Putamen (tissue), 1 donor: ENCODE measurements around the gene PTPRU.

Experiments
- DNase-seq: peaks from one replicate; pipeline ENCODE4 v3.0.0-alpha.2; 2016; ENCODE audit warnings: low spot score

PTPRU gene

GRCh38 chr1:29332204-29332603 is 95.9 kb downstream of the PTPRU start:
- DNase-seq: no peak

GRCh38 chr1:29333008-29333407 is 96.7 kb downstream of the PTPRU start:
- no peak for DNase-seq

- no peak for DNase-seq
Measured at GRCh38 chr1:29335573-29335972, 99.3 kb downstream of the PTPRU start.

- DNase-seq: no peak
Measured at GRCh38 chr1:29338908-29339575, 102.7 kb downstream of the PTPRU start.

- DNase-seq: no peak
Measured at GRCh38 chr1:29341936-29342335, 105.6 kb downstream of the PTPRU start.

GRCh38 chr1:29342351-29342750 is 106.0 kb downstream of the PTPRU start:
- DNase-seq: no peak

- no peak for DNase-seq
Measured at GRCh38 chr1:29342983-29343382, 106.7 kb downstream of the PTPRU start.

- no peak for DNase-seq
Measured at GRCh38 chr1:29343476-29343875, 107.2 kb downstream of the PTPRU start.

GRCh38 chr1:29343908-29344307 is 107.6 kb downstream of the PTPRU start:
- no peak for DNase-seq

GRCh38 chr1:29344336-29344735 is 108.0 kb downstream of the PTPRU start:
- no peak for DNase-seq

GRCh38 chr1:29346576-29346975 is 110.3 kb downstream of the PTPRU start:
- DNase-seq: no peak

GRCh38 chr1:29349871-29350491 is 113.7 kb downstream of the PTPRU start:
- no peak for DNase-seq

- DNase-seq: no peak
Measured at GRCh38 chr1:29352719-29353420, 116.5 kb downstream of the PTPRU start.

- DNase-seq: no peak
Measured at GRCh38 chr1:29354511-29355098, 118.3 kb downstream of the PTPRU start.

GRCh38 chr1:29355375-29355774 is 119.1 kb downstream of the PTPRU start:
- peak; percentile 8 for DNase-seq

GRCh38 chr1:29356663-29357062 is 120.3 kb downstream of the PTPRU start:
- DNase-seq: no peak

- no peak for DNase-seq
Measured at GRCh38 chr1:29357452-29357851, 121.1 kb downstream of the PTPRU start.

- no peak for DNase-seq
Measured at GRCh38 chr1:29358183-29358582, 121.9 kb downstream of the PTPRU start.

GRCh38 chr1:29360768-29361167 is 124.4 kb downstream of the PTPRU start:
- no peak for DNase-seq

- DNase-seq: no peak
Measured at GRCh38 chr1:29361686-29362085, 125.4 kb downstream of the PTPRU start.

- DNase-seq: no peak
Measured at GRCh38 chr1:29362116-29362515, 125.8 kb downstream of the PTPRU start.

- no peak for DNase-seq
Measured at GRCh38 chr1:29362764-29363163, 126.4 kb downstream of the PTPRU start.

- no peak for DNase-seq
Measured at GRCh38 chr1:29363536-29363935, 127.2 kb downstream of the PTPRU start.
